Measurements from ENCODE around the gene ZNF474.

Gene ZNF474

DNA sequence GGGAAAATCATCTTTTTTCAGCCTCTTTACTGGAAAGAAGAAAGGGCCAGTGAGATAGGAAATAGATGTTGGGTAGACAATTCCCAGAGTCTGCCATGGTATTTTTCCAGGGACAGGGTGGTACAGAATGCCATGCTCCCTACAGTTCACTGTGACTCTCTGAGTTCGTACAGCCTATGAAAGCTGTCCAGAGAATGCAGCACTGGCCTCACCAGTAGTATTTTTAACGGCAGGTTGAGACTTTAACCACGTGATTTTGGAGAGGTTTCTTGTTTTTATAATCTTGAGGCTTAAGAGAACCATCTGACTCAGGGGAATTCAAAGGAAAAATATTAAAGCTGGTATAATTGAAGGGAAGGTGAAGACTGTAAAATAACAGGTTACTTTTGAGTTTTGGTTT, 10.1 kb upstream of the ZNF474 start:
- DNase-seq: no peak

DNA sequence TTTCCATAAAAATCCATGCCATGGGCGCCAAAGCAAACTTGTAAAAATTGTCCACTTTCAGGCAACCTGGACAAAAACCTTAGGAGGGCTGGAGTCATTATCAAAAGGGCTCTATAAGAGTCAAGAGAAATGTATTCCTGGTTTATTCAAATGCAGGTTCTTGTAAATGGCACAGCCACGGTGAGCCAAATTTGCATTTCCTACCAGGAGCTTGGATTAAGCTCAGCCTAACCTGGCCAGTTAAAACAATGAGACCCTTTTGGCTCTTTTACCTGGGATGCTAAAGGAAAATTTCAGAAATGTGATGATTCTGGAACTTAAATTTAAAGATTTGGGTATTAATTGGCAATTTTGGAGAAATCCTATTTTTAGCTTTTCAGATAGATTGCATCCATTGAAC, 8.9 kb upstream of the ZNF474 start:
- no peak for DNase-seq

DNA sequence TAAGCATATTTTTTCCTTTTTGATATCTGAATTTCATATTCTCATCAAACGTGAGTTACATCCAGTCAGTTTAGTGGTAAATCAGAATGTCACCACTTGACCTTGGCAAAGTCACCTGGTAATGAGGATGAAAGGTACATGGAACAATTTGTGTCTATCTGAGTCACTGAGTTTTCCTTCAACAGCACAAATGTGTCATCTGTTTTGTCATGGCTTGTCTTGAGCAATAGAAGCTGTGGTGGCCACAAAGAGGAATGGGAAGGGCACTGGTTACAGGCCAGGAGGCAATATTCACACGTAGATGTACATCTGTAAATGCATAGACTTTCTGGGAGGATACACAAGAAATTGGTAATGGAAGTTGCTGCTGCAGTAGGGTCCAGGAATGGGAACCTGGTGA, 8.4 kb upstream of the ZNF474 start:
- DNase-seq: no peak

DNA sequence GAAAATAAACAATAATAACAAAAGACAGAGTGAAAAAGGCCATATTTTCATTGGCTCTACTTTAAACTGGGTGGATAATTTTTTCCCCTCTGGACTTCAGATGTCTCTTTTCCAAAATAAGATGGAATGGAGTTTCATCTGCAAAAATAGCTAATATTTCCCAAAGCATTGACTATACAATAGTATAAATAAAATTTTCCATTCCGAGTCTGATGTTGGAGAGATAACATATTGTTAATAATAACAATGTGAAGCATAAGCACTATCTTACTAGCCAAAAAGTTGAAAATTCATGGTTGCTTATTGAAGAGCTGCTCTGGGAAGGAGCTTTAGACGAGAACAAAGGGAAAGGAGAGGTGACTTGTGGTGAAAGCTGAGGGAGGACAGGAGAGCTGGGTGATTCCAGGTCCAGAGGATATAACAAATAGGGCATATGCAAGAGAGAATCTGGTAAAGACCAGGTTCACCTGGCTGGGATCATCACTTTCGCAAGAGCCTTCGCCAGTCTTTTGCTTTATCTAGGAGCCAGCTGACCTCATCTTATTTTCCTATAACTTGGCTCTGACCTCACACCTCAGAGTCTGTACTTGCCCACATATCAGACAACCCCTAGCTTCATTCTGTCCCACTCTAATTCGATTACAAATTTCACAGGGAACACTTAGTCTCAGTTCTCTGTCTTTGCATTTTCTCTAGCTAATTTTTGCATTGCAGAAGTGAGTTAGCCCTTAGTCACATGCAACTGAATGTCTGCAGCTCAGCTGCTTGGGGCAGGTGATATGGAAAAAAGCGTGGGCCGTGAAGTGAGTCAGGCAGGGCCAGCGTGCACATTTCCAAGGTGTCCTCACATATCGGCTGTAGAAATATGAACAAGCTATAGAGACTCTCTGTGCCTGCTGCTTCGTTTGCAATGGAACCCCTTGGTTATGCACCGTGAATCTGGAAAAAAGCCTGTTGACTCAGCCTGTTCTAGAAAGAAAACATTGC, 7.6 kb upstream of the ZNF474 start:
- DNase-seq: no peak

DNA sequence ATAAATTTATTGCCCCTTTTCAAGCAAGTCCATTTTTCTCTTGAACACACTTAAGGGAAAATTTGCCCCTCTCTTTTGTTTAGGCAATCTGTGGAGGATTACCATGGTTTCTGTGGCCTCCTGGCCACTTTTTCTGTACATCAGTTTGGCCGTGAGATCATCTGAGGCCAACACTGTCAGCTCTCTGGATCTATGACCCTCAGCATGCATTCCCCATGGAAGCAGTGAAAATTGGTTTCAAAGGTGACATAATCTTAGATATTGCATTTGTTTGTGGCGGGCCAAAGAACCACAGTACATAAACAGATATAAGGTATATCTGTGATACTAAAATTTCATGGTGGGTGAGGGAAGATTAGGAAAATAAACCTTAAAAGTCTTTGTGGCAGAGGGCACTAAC, 4.6 kb upstream of the ZNF474 start:
- DNase-seq: no peak

DNA sequence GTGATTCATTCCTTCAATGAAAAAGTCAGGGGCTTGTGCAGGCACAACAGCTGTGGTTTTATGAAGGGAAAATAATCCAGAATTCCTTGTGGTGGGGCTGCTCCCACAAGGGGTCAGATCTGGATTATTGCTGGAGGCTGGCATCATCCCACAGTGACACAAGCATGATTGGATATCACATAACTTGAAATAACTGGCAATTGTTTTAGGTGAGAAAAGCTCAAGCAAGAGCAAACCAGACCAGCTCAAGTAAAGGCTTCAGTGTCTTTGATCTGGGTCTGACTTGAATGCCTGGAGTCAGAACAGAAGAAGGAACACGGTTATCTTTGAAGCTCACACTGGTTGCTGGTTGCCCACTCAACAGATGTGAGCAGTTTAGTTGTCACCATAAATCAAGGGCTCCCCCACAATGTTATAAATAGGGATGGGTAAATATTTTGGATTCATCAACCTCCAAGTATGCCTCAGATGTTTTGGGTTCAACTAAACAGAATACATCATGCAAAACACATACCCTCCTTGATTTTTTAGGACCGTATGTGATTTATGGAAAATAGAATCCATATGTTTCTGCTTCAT, 3.1 kb upstream of the ZNF474 start:
- peak; percentile 33 to 39 for DNase-seq

DNA sequence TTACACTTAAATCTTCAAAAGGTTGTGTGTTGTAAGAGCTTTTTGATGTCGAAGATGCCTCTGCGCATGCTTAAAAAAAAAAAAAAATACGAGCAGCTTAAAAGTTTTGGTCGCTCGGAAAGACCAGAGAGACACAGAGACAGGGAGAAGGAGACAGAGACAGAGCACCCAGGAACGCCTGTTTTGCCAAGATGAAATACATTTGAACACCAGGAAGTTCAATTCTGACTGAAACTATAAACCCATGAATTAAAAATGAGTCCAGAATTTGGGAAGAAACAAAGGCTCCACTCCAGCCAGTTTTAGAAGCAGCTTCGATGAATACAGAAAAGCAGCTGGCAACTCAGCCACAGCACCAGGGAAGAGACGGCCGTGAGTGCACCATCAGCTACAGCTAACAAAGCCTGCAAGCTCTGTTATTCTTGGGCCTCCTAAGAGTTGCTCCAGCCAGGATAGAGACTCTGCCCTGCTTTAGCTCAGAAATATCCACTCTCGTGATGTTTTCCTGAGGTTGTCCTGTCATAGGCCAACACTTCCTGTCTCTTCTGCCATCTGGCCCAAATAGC, 2.5 kb upstream of the ZNF474 start:
- DNase-seq: peak in 1 of 2 experiments; percentile 30

DNA sequence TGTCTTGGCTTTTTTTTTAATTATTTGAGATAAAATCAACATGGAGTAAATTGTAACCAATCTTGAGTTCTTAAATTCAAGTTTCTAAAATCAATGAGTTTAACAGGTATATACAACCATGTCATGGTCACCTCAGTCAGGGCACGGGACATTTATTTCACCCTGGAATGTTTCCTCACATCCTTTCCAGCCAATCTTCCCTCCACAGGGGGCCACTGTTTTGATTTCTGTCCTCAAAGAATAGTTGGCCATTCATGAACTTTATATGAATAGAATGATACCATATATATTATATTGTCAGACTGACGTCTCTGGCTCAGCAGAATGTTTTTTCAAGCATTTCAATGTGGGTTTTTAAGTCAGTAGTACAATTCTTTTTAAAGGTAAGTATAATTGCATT, 806 bp downstream of the ZNF474 start:
- no peak for DNase-seq

DNA sequence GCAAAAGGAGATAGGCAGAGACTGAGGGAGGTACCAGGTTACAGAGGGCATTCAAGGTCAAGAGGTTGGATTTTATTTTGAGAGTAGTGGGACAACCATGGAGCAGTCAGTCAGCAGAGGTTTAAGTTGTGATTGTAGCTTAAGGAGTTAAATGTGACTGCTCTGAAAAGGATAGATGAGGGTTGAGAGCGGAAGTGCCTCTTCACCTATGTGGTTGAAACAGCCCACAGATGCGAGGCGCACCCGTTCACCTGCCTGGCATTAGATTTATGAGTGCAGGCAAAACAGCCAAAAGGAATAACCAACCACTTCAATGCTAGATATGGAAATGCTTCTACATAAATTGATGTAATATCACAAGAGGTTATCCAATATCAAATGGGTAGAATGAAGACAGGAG, 8.4 kb downstream of the ZNF474 start:
- DNase-seq: no peak

DNA sequence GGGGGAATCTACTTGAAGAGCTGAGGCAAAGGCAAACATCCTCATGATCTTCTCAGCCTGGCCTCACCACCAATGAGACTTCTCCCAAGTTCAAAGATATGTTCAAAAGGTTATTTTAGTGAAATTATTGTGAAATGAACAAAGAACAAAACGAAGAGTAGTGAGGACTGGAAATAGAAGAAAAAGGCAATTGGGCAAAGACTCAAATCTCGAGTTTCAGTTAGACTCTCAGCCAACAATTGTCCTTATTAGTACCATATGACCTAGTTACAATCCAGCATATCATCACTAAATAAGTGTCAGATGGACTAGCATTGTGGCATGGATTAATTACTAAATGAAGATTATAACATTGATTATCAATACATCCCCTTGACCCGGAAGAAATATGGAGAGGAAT, 9.0 kb downstream of the ZNF474 start:
- DNase-seq: no peak

DNA sequence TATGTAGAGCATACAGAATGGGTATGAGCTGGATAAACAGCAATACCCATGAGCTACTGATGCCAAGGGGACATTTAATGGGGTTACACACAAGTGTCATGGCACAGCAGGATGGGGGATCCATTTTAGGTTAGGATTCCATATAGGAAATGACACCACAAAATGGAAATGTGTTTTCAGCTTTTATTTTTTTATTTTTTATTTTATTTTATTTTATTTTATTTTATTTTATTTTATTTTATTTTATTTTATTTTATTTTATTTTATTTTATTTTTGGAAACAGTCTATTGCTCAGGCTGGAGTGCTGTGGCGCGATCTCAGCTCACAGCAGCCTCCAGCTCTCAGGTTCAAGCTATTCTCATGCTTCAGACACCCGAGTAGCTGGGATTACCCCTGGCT, 11.6 kb downstream of the ZNF474 start:
- no peak for DNase-seq

DNA sequence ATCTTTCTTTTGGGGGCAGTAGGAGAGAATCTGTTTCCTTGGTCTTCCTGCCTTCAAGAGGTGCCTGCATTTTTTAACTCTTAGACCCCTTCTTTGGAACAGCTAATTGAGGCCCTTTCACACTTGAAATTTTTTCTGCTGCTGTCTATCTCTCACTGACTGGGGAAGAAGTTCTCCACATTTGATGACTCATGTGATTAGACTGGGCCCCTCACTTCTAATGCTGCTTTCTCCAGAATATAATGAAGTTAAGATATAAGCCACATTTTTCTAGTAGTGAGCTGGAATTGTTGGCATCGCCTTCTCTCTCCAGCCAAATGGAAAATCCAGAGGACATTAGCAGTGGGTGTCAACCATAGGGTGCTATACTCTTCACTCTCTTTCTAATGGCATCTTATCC, 12.4 kb downstream of the ZNF474 start:
- DNase-seq: no peak

DNA sequence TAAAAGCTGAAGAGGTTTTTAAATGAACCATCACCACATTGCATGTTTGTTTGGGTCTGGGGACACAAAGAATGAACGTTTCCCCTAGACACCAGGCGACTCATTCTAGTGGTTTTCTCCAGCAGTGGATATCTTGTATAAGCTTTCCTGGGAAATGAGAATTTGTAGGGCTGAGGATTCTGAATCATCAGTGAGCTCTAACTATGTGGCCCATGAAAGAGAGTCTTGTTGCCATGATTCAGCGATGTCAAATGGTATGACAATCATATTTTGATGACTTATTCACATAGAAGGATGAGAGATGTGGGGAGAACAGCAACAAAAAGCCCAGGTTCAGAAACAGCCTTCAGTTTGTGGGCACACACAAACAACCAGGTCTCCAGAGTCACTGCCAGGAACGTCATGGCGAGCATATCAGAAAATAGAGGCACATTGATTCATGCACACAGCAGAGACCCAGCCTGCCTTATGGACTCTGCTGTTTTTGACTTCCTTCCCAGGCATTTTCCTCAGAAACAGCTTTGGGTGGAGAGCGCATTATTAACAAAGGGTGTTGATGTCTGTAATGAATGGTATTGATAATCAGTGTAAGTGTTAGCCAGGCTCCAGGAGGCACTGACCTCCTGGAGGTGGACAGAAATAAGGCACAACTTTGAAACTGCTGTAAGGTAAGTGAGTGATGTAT, 13.3 kb downstream of the ZNF474 start:
- DNase-seq: no peak

DNA sequence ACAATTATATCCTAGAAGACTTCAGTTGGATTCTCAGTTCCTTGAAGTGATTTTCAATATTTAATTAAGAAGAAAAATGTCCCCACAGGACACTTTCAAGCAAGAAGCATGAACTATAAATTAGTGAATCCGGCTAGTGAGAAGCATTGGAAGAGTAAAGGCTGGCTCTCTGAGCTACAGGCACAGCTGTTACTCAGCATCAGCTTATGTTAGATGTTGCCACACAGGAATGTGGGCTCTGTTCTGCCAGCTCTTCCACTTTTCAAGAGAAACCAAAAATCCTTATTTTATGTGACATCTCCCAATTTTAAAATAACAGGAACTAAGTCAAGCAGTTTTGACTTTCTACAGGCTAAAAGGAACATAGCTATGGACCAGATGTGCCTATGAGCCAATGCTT, 14.9 kb downstream of the ZNF474 start:
- no peak for DNase-seq

DNA sequence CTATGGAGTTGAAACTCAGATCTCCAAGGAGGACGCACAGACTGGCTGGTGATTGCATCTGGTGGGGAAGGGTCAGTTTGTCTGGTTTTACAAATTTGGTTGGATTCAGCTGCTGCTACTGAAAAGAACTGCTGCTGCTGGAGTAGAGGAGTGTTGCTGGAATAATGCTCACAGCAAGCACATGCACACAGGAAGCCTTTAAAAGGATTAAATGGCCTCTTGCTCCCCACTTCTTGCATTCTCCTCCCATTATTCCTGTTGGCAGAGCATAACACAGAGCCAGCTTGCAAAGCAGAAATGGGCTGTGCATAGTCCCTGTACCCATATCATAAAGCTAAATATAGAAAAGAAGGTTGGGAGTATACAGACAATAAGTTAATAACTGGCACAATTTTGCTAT, 16.6 kb downstream of the ZNF474 start:
- no peak for DNase-seq

DNA sequence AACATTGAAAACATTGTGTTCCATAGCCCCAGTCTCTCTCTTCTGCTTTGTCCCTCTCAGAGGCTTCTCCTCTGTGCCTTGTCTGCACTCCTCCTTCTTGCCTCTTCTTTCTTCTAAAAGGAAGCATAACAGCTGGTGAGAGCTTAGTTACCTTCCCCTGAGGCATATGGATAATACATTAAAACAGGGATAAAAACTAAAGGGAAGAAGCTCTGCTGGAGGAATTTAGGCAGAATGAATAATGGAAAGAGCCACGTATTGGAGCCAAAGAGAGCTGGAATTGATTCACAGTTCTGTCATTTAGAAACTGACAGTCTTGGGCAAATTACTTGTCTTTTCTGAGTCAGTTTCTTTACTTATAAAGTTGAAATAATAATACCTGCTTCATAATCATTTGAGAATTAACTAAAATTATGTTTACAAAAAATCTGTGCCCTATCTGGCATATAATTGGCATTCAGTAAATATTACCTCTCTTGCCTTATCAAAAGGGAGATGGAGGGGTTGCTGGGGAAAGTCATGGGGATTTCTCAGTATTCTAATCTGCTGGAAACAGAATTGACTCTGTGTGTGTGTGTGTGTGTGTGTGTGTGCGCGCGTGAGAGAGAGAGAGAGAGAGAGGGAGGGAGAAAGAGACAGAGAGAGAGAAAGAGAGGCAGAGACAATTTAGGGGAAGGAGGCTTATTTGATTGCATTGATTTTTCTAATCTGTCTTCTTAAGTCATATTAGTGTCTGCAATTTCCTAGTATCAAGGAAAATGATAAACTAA, 20.2 kb downstream of the ZNF474 start:
- no peak for DNase-seq

DNA sequence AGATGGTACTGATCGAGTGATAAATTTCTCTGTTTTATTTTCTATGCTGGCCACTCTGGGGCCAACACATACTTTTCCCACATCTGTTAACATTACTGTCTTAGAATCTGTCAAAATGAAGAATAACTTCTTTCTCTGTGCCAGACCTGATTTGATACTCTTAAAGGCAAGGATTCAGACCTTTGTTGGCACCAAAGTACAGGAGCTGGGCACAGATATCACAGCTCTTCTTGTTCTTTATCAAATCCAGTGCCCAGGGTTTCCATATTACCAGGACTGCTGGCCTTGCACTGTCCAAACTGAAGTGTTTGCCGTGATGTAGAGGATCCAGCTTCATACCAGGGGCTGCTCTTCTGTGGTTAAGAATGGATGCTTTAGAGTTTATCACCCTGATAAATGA, 20.9 kb downstream of the ZNF474 start:
- peak in 1 of 2 experiments; percentile 23 for DNase-seq

DNA sequence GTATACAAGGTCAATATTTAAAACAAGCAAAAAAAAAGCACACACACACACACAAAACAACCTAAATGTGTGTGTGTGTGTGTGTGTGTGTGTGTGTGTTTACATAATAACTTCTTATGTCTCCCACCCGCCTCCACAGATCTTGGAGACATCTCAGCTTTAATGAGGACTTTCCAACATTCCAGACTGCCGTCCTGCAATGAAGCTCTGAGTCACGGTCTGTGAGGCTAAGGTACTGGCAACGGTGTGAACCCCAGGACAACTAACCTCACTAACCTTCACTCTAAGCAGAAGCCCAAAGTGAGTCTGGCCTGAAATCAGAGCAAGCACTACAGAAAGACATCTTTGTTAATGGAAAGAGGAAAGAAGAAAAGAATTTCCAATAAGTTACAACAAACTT, 22.3 kb downstream of the ZNF474 start:
- DNase-seq: no peak

DNA sequence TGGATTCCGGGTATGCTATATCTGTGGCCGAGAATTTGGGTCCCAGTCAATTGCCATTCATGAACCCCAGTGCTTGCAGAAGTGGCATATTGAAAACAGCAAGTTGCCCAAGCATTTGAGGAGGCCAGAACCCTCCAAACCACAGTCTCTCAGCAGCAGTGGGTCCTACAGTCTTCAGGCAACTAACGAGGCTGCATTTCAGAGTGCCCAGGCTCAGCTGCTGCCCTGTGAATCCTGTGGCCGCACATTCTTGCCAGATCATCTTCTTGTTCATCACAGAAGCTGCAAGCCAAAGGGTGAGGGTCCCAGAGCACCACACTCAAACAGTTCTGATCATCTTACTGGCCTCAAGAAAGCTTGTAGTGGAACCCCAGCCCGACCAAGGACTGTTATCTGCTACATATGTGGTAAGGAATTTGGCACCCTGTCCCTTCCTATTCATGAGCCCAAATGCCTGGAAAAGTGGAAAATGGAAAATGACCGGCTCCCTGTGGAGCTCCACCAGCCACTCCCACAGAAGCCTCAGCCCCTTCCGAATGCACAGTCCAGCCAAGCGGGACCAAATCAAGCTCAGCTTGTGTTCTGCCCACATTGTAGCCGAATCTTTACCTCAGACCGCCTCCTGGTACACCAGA, 23.0 kb downstream of the ZNF474 start:
- DNase-seq: no peak

DNA sequence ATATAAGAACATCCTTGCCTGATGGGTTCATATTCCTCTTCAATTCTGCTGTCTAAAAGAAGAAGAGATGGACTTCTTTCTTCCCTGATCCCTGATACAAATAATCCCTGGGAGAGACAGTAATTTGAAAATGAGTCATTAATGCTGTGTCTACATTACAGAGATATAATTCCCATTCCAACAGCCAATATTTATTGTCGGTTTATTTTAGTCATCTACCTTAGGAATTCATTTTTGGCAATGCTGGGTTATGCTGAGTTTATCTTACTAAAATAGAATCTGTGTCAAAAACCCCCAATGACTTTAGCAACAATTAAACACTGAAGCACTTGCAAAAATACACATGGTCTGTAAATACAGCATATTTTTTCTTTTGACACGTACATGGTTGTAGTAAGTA, 23.9 kb downstream of the ZNF474 start:
- DNase-seq: no peak

DNA sequence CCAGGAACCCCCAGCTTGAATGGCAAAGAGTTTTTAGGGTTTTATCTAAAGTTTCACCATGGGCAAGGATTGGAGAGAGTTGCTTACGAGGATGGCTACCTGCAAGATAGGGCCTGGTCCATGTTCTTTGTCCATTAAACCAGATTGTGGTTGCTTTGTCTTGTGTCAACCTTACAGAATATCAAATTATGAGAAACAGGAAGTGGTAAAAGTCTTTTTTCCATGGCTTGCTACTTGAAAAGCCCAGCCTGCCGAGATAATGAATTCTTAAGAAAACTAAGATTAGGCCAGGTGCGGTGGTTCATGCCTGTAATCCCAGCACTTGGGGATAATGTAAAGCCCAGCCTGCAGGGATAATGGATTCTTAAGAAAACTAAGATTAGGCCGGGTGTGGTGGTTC, 24.4 kb downstream of the ZNF474 start:
- no peak for DNase-seq

DNA sequence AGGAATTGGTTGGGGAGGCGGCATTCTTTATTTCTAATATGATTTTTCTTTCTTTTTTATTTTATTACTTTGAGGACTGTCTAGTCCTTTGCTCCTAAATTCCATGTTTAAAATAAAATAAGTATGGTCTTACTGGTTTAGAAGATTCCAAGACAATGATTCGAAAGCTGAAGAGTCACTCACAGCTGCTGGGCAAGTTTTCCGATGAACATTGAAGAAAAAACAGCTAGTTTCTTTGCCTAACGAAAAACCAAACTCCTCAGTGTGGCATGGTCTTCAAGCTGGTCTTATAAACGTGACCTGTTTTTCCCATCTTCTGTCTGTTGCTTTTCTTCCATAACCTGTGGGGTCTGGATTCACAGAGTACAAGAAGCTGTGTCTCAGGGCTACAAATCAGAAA, 25.1 kb downstream of the ZNF474 start:
- DNase-seq: no peak
